ENCODE data around the gene SMTN. TPM values are rescaled to one million over a fixed set of nuclear protein-coding genes. Genes with fewer than 3 reads are reported as not detected.
"Not testable (repeated sequence)": the region's sequence is repeated elsewhere in the genome, so short reads cannot be mapped to it uniquely, and the experiment has no call there.

Gene SMTN
- 278 TPM for total RNA-seq
- long read RNA-seq, transcript SMTN-204 (9 exons, 1,735 nt): major isoform, 296 of 529 reads
- long read RNA-seq, transcript SMTN-201 (21 exons, 3,295 nt): minor isoform, 14 of 529 reads
- long read RNA-seq, partial matches to known transcripts: 160 of 529 reads
- long read RNA-seq, other reads (novel, unspliced or antisense): 58 of 529 reads

DNA sequence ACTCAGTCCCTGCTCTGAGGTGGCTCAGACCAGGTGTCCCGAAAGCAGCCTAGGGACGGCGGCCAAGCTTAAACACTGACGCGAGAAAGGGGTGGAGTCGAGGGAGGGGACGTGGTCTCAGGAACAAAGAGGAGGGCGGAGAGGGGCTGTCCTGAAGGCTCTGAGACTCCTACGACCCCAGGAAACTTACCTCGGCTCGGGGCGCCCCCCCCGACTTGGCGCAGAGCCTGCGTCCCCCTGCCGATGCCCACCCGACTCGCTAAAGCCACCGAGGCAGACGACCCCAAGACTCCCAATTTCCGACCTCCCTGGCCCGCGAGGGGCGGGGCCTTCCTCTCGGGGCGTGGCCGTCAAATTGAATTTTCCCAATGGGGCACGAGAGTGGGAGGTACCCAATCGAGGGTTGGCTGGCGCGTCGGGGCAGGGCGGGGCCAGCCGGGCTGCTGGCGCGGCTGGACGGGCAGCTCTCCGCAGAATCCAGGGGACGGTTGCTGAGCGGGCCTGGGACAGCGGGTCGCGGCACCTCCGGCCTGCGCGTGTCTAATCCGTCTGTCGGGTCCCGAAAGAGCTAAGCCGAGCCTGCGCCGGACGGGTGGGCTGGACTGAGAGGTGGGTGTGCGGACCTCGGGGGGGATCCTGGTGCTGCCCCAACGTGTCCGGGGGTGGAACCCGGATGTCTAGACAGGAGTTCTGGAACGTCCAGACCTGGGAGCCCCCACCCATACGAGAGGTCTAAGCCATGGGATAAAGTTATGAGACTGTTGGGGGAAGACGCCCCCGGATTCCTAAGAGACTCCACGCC is at the start of gene SMTN:
Gene SMTN (plus strand): TSS at position 471 of the 802 bp plus-strand sequence. CDS start 1,941 bp downstream, outside the sequence.
- ATAC-seq (peak; percentile 81), DNase-seq (peak; percentile 95)
- intact Hi-C loops (cut with micrococcal nuclease): loop anchor here (5.0 kb wide), 1 partner anchor 134 kb away; no protein-coding TSS in a partner anchor

DNA sequence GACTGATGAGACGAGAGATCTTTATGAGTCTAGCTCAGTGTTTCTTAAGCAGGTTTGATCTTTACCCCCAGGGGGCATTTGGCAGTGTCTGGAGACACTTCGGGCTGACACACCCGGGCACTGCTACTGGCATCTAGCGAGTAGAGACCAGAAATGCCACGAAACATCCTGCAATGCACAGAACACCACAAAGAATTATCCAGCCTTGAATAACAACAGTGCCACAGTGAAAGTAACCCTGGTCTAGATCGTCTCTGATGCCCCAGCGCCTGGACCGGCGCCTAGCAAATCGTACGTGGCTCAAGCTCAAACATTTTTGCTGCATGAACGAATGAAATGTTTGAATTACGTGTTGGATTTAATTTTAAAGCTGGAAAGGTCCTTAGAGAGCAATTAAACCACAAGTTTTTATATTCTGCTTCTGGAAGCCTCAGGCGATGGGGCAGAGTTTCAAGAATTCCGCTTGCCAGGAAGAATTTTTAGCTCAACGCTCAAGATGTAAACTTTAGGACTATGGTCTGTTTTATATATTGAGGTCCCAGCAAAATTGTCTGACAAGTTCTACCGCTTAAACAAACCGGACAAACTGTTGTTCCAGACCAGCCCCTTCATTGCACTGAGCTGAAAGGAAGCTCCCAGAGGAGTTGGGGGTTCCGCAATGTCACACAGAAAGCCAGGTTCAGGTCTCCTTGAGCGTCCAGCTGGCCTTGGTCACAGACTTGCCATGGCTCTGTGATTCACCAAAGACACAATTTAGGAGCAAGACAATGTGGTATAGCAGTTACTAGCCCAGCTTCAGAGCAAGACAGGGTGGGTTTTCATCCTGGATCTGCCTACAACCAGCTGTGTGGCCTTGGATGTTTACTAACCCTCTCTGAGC is 44.2 kb upstream of the SMTN start:
- DNase-seq (peak; percentile 34), ATAC-seq (no peak)
- intact Hi-C loops (cut with micrococcal nuclease): no loop called here

DNA sequence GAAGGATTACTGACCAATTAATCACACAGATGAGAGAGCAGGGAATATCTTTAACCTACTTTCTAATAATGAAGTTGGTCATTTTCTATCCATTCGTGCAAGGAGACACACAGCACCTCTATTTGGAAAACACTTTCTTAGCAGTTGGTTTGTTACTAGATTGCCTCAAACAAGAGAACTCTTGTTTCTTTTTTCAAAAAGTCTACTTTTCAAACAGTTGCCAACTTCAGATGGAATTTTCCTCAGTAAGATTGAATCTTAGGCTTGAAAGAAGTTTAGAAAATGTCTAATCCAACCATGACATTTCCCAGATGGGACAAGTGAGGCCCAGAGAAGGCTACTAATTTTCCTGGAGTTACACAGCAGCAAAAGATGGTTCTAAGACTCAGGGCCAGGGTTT is 42.4 kb upstream of the SMTN start:
- ATAC-seq: no peak
- no peak for DNase-seq
- intact Hi-C loops (cut with micrococcal nuclease): no loop called here

DNA sequence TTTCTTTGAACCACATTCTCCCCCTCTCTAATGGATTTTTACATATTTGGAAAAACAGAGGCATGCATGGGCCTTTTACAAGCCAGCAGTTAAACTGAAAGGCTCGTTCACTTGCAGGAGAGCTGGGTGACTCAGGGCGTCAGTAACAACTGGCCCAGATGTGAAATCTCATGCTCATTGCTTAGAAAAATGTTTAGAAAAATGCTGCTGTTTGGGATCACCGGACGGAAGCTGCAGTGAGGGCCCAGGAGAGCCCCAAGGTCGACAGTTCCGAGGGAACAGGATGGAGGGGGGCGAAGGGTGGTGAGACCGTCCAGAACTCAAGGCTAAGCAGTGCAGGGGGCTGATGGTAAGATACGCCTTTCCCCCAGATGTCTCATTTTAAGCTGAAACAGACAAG is 41.7 kb upstream of the SMTN start:
- DNase-seq: peak; percentile 41
- intact Hi-C loops (cut with micrococcal nuclease): no loop called here
- ATAC-seq: peak; percentile 66

DNA sequence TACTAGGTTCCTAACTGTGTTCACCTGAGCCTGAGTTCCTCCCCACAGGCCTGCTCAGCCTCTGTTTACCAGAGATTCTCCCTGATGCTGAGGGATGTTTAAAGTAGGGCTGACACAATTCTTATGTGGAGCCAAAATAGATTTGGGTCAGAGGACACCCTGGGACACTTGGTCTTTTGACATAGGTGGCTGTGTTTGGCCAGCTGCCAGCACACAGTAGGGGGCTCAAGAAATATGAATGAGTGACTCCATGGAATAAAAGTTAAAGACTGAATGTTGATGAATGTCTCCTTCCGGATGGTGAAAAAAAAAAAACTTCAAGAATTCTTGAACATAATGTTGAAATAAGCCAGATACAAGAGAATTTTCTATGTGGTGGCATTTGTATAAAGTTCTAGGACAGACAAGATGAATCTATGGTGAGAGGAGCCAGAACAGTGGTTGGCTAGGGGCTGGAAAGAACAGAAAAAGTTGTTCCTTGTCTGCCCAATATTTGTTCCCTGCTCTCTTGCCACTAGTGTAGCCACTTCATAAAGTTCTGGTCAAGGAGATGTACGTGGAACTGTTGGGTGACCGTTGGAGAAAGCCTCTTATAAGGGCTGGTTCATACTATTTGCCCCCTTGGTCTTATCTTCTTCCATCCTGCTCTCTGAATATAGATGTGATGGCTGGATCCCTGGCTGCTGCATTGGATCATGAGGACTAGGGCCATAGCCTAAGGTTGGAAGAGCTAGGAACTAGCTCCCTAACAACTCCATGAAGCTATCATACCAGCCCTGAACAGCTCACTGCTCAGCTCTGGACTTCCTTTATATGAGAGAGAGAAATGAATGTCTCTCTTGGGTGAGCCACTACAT is 40.3 kb upstream of the SMTN start:
- no peak for DNase-seq

DNA sequence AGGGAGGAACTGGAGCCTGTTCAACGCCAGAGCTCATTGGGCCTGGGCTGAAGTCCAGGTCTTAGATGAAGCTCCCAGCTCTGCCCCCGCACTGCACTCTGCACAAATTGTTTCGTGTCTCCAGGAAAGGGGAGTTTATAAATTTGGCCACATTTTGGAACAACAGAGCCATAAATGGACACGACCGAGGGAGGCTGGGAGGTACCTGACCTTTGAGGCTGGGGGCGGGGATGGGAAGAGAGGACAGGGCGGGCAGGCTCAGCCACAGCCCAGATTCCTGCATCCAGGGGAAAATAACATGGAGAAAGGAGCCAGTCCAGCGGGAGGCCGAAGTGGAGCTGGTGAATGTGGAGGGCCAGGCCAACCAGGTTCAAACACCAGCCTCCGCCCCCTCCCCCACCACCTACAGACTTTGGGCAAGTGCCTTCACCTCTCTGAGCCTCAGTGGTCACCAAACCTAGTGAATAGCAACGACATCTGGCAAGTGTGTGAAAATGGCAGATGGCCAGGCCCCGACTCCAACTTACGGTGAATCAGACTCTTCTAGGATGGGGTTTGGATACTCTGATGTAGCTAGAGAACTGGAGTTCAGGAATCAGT is 36.8 kb upstream of the SMTN start:
- intact Hi-C loops (cut with micrococcal nuclease): no loop called here
- peak; percentile 70 for DNase-seq
- ATAC-seq: peak; percentile 60

More for the DNA sequence above, 40.3 kb upstream of the SMTN start:
- ATAC-seq: no peak
- intact Hi-C loops (cut with micrococcal nuclease): no loop called here

DNA sequence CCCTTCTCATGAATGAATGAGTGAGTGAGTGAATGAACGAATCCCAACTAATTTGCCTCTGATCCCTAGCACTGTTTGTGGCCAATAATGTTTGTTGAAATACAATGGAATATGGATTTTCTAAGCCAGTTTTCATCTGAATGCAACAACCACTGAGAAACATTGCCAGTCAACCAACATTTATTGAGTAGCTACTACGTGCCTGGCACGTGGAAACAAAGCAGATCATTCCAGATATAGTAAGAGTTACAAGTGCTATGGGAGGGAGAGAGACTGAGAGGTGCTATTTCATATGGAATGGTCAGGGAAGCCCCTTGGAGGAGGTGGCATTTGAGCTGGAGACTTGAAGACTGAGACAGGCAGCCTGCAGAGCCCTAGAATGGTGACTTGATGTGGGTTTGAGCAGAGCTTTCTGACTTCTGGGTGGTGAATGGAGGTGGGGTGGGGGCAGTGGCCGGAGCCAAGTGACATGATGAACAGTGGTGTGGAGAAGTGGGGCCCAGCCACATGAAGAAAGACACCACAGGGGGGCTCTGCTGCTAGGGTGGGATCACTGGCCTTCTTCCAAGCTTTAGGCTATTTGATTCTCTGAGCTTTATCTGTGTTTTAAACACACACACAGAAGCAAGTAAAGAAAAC is 35.1 kb upstream of the SMTN start:
- DNase-seq: no peak
- peak; percentile 8 for ATAC-seq
- intact Hi-C loops (cut with micrococcal nuclease): no loop called here

DNA sequence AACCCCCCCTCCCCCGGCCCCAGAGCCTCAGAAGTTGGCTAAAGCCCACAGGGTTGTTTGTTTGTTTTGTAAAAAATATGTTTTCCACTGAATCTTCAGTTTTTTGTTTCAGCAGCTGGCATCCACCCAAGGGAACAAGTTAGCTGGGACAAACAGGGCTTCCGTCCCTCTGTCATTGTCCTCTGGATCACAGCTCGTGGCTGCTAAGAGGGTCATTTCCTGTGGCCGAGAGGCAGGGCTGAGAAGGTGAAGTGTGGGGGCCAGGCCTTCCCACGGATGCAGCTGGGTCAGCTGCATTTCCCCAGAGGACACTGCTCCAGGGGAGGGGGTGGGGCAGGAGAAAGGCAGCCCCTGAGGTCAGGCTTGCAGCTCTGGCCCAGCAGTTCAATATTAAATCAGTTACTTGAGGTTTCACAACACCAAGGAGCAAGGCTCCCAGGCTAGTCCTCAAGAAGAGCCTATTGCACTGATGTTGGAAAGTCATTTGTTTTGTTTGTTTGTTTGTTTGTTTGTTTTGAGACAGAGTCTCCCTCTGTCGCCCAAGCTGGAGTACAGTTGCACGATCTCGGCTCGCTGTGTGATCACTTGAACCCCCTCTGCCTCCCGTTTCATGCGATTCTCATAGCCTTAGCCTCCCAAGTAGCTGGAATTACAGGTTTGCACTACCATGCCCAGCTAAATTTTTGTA is 34.4 kb upstream of the SMTN start:
- DNase-seq (peak; percentile 78), ATAC-seq (peak; percentile 90)
- intact Hi-C loops (cut with micrococcal nuclease): no loop called here

DNA sequence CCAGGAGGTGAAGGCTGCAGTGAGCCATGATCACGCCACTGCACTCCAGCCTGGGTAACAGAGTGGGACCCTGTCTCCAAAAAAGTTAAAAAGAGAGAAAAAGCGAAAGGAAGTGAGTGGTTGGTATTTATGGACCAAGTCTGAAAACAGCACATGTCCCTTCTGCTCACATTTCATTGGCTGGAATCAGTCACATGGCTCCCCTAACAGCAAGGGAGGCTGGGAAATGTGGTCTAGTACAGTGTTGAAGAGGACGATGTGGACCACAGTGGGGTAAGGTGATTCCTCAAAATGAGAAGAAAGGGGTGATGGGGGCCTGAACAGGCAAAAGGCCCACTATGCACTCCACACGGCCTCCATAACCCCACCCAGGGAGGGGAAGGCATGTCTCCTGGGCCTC is 32.5 kb upstream of the SMTN start:
- ATAC-seq (no peak), DNase-seq (no peak)
- intact Hi-C loops (cut with micrococcal nuclease): no loop called here

DNA sequence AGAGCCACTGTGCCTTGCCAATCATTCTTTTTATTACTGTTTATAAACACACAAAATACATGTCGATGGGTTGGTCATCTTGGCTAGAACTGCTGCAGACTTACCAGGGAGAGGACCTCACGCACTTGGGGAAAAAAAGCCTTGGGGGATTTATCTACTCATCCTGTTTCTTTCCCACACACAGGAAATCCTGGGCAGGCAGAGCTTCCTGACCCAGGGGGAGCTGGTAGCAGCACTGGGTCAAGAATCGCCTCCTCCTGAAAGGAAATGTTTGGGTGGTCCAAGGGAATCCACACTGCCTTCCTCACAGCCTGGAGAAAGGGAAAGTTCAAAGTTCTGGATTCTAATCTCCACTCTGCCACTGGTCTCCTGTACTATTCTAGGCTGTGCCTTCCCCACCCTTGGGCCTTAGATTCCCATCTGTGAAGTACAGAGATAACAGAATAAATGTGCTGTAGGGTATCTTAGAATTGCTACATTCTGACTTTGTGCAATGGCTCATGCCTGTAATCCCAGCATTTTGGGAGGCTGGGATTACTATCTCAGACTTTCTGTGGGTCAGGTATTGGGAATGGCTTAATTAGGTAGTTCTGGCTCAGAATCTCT is 31.2 kb upstream of the SMTN start:
- intact Hi-C loops (cut with micrococcal nuclease): no loop called here
- ATAC-seq (no peak), DNase-seq (no peak)

DNA sequence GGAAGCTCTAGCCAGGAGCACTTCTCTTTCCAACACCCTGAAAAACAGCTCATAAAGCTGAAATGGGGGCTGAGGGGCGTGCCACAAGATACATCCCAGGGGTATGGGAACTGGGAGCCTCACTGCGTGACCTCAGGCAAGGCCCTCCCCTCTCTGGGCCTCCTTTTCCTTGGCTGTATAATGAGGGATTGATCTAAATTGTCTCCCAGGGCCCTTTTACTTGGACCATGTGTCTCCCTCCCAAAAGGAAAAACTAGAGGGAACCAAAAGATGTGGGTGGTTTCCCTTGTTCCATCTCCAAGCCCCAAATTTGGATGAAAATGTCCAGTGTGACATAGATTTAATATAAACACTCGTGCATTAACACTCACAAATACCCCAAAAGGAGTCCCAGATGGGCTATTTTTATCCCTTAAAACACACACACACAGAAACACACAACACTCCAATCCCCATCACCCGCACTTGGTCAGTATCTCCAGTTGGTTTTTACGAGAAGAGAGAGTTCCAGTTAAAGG is 25.9 kb upstream of the SMTN start:
- intact Hi-C loops (cut with micrococcal nuclease): no loop called here
- DNase-seq (no peak), ATAC-seq (peak; percentile 33)

DNA sequence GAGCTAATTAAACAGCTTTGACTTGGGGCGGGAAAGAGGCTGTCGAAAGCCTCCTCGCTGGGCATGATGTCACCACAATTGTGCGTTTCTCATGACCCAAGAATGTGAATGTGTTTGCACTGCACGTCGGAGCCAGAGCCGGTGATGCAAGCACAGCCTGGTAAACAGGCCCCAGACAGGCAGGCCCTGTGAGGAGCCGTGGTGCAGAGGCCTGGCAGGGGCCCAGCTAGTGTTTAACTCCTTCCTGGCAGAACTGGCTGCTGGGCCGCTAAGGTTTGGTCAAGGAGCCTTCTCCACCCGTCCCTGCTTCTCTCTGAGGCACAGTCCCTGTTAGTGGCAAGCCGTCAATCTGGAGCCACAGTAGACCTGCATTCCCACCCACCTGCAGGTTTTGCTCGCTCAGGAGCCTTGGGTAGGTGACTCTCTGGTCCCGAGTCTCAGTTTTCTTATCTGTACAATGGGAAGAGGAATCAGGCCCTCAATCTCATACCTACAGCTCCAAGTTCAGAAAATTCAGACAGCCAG is 25.4 kb upstream of the SMTN start:
- intact Hi-C loops (cut with micrococcal nuclease): no loop called here
- ATAC-seq (peak; percentile 97), DNase-seq (peak; percentile 88)

DNA sequence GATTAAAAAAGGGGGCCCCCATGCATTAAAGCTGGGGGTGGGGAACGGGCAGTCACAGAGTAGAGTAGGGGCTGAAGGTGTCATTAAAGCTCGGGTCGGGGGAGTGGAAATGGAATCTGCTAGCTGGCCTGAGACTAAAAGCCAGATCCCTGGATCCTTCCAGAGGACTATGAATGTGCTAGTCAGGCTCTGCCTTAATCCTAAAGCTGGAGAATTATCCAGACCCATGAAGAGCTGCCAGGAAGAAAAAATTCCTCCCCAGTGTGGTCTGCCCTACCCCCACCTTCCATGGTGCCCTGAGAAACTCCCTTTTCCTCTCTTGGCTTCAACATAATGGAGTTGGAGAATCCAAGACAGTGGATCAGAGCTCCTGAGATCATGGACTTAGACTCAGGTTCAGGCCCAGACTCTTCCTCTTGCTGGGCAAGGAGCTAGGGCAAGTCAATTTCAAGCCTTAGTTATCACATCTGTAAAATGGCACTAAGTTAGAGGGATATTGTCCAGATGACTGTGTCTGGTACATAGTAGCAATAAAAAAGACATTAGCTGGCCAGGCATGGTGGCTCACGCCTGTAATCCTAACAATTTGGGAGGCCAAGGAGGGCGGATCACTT is 24.0 kb upstream of the SMTN start:
- ATAC-seq (no peak), DNase-seq (no peak)
- intact Hi-C loops (cut with micrococcal nuclease): no loop called here

DNA sequence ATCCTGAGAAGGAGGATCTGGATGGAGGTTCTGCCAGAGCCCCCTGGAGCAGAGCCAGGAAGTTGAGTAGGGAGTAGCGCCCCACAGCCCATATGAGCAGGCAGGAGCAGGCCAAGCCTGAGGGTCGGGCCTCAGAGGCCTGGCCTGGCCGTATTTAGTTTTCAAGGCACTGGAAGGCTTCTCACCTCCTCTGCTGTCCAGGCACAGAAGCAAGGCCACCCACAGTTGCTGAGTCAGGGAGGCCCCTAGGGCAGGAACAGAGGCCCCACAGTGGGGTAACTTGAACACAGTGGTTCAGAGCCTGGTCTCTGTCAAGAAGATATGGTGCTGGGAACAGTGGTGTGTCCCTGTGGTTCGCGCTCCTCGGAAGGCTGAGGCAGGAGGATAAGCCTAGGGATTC is 21.5 kb upstream of the SMTN start:
- ATAC-seq; DNase-seq; intact Hi-C loops (cut with micrococcal nuclease): not testable (repeated sequence)

DNA sequence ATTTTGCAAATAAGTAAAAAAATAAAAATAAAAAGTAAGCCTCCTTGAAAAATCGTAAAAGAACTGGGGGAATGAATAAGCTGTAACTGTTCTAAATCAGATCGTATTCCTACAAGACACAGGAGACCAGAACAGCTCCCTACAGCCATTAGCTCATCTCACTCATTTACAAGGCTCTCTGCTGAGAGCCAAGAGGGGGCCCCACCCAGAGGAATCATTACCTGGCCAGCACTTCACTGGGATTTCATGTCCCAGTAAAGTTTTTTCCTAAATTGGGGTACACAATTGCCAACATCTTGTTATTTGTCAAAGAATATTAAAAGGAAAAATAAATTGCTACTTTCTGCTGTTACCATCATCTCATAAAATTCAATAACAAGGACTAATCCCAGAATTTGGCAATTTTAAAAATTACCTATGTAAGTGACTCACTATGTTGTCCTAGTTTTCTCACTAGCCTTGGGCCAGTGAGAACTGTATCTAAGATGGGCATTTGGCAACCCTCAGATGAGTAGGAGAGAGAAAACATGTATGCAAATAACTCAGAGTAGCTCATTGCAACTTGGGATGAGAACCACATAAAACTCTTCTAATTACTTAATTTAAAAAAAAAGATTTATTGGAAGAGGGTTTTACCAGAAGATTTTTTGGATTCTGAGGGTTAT is 18.4 kb upstream of the SMTN start:
- DNase-seq (no peak), ATAC-seq (no peak)
- intact Hi-C loops (cut with micrococcal nuclease): no loop called here

DNA sequence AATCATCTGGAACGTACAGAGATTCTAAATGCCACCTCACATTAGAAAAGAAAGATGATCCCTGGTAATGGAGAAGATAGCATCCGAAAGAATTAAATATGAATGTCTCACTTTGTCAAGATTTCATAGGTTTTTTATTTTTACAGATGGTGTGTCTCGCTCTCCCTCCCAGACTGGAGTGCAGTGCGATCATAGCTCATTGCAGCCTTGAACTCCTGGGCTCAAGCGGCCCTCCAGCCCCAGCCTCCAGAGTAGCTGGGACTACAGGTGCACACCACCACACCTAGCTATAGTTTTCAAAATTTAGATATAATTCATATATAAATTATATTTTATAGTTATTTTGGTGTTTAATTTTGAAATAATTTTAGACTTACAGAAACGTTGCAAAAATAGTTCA is 16.7 kb upstream of the SMTN start:
- DNase-seq: no peak
- no peak for ATAC-seq
- intact Hi-C loops (cut with micrococcal nuclease): no loop called here

Data from left ventricle myocardium superior (tissue), 1 donor.